Measurements from ENCODE around the gene HRK. TPM values are rescaled to one million over a fixed set of nuclear protein-coding genes. Genes with fewer than 3 reads are reported as not detected.
"Not testable (repeated sequence)": the region's sequence is repeated elsewhere in the genome, so short reads cannot be mapped to it uniquely, and the experiment has no call there.

Gene HRK
- total and polyA plus RNA-seq, 10 of the 15 experiments (the other 5 are each of a cell fraction or from before 2014, with no cell fraction given) = not detected

- H2AFZ ChIP-seq (ENCODE audit: control insufficient read depth, low read depth, low read length) = peak overlapping the region; percentile 94
- H3K9me3 ChIP-seq (replicated peaks; ENCODE audit: control insufficient read depth, insufficient read depth, low read length) = no peaks in the 10 kb centered on the region
- CTCF ChIA-PET = no interaction called here
- H3K27ac ChIP-seq (ENCODE audit: control insufficient read depth, insufficient read depth) = no peak overlapping the region
- intact Hi-C loops (cut with micrococcal nuclease; ENCODE audit: unreplicated experiment) = loop anchor here (5.0 kb wide), 1 partner anchor 94 kb away; the partner anchor contains the start of gene FBXW8
- H3K4me1 ChIP-seq (ENCODE audit: control insufficient read depth, insufficient read depth, low read length) = peaks cover 6% of the 10 kb centered on the region; the same call in 1 of the 2 replicates
- no peaks in the 10 kb centered on the region for H3K79me2 ChIP-seq (ENCODE audit: control insufficient read depth, insufficient read depth, low read length)
- WGBS (ENCODE audit: insufficient coverage, insufficient replicate concordance, low lambda C conversion rate, missing lambda C conversion rate) = 6% methylated on average over 11 of the region's 11 CpGs
- H3K4me2 ChIP-seq (ENCODE audit: control insufficient read depth, insufficient read depth) = peak overlapping the region; percentile 86
- H3K4me3 ChIP-seq = peak overlapping the region; percentile 93
- H3K36me3 ChIP-seq (ENCODE audit: control insufficient read depth in 2 of 2, insufficient read depth in 2 of 2, low read length in 1 of 2) = no peaks in the 10 kb centered on the region
- H4K20me1 ChIP-seq (ENCODE audit: control insufficient read depth, insufficient read depth) = no peaks in the 10 kb centered on the region
- FAIRE-seq = no peak
- TF ChIP-seq E2F8 (IDR thresholded peaks at IDR 0.05; ENCODE audit: low read depth, partially characterized antibody) = no peak
- peak; percentile 36; the same call in 1 of the 2 replicates for TF ChIP-seq SPI1 (IDR thresholded peaks at IDR 0.05; ENCODE audit: borderline replicate concordance, insufficient read depth, low read depth, low read length)
- POLR2A ChIA-PET = interaction anchor here (0.7 to 0.9 kb wide), 2 partner anchors 43 to 72 kb away, joined by 4 to 5 read pairs; no protein-coding TSS in a partner anchor
- no TSS peak for BruUV-seq (replicated peaks)
- ATAC-seq = peak; percentile 19
- in situ Hi-C loops (cut with MboI) = no loop called here
- SMC1A ChIA-PET (ENCODE audit: uncharacterized antibody, unreplicated experiment) = no interaction called here
- RAD21 ChIA-PET (ENCODE audit: unreplicated experiment) = no interaction called here
- peak overlapping the region; percentile 77 for H3K9ac ChIP-seq (ENCODE audit: control insufficient read depth, insufficient read depth, low read length)
- no peaks in the 10 kb centered on the region for H3K27me3 ChIP-seq (replicated peaks in 1 of 2; ENCODE audit: control insufficient read depth in 2 of 2, insufficient read depth in 2 of 2, low read length in 1 of 2)
- no peak for DNase-seq (ENCODE audit: low read depth, low spot score)
Measured at GRCh38 chr12:116818341-116818856, 62.8 kb downstream of the HRK start.

GRCh38 chr12:116814766-116815165 is 66.5 kb downstream of the HRK start:
- H3K27me3 ChIP-seq (replicated peaks in 1 of 2; ENCODE audit: control insufficient read depth in 2 of 2, insufficient read depth in 2 of 2, low read length in 1 of 2); RAD21 ChIA-PET (ENCODE audit: unreplicated experiment); POLR2A ChIA-PET; SMC1A ChIA-PET (ENCODE audit: uncharacterized antibody, unreplicated experiment); H2AFZ ChIP-seq (ENCODE audit: control insufficient read depth, low read depth, low read length); H3K4me3 ChIP-seq; ATAC-seq; H3K79me2 ChIP-seq (ENCODE audit: control insufficient read depth, insufficient read depth, low read length); DNase-seq (ENCODE audit: low read depth, low spot score); CTCF ChIA-PET; FAIRE-seq; H3K9ac ChIP-seq (ENCODE audit: control insufficient read depth, insufficient read depth, low read length); H3K4me2 ChIP-seq (ENCODE audit: control insufficient read depth, insufficient read depth); H4K20me1 ChIP-seq (ENCODE audit: control insufficient read depth, insufficient read depth); H3K27ac ChIP-seq (ENCODE audit: control insufficient read depth, insufficient read depth); in situ Hi-C loops (cut with MboI); H3K36me3 ChIP-seq (ENCODE audit: control insufficient read depth in 2 of 2, insufficient read depth in 2 of 2, low read length in 1 of 2); BruUV-seq (replicated peaks); H3K9me3 ChIP-seq (replicated peaks; ENCODE audit: control insufficient read depth, insufficient read depth, low read length); H3K4me1 ChIP-seq (ENCODE audit: control insufficient read depth, insufficient read depth, low read length): not testable (repeated sequence)
- 46% methylated on average over 10 of the region's 10 CpGs for WGBS (ENCODE audit: insufficient coverage, insufficient replicate concordance, low lambda C conversion rate, missing lambda C conversion rate)
- intact Hi-C loops (cut with micrococcal nuclease; ENCODE audit: unreplicated experiment) = loop anchor here (5.0 kb wide), 1 partner anchor 98 kb away; the partner anchor contains the start of gene FBXW8

Data from GM12878 (cell line).